SIG-M5 treated with dmso at 0.1 percent for 504 hours (cell line): Measurements from ENCODE around the gene CCDC137.

Source experiments
- DNase-seq: peaks from one replicate; lab custom pipeline; 2025; ENCODE audit not compliant: unreplicated experiment; lab: John Stamatoyannopoulos, UW

Gene CCDC137

DNA sequence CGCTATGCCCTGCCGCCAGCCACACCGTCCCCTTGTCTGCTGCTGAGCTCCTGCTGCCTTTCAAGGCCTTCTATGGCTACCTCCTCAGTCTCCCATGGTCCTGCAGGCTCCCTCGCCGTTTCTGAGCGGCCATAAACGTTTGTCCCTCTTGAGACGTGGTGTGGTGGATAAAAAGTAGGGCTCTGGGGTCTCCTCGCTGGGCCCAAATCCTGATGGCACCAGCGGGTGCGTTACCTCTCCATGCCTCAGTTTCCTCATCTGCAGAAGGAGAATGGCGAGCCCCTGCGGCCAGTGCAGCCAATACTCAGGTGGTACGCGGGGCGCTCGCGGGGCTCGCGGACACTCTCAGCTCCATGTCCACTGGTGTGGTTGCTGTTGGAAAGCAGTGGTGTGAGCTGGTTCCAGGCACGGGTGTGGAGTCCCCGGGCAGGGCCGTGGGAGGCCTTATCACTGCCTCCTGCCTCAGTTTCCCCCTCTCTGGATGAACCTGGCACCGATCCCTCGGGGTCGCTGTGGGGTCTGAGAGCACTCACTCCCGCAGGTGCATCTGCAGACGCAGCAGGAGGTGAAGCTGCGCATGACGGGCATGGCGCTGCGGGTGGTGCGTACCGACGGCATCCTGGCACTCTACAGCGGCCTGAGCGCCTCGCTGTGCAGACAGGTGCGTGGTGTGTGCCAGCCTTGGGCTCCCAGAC lies 48.0 kb downstream of the CCDC137 start:
- no peak for DNase-seq

DNA sequence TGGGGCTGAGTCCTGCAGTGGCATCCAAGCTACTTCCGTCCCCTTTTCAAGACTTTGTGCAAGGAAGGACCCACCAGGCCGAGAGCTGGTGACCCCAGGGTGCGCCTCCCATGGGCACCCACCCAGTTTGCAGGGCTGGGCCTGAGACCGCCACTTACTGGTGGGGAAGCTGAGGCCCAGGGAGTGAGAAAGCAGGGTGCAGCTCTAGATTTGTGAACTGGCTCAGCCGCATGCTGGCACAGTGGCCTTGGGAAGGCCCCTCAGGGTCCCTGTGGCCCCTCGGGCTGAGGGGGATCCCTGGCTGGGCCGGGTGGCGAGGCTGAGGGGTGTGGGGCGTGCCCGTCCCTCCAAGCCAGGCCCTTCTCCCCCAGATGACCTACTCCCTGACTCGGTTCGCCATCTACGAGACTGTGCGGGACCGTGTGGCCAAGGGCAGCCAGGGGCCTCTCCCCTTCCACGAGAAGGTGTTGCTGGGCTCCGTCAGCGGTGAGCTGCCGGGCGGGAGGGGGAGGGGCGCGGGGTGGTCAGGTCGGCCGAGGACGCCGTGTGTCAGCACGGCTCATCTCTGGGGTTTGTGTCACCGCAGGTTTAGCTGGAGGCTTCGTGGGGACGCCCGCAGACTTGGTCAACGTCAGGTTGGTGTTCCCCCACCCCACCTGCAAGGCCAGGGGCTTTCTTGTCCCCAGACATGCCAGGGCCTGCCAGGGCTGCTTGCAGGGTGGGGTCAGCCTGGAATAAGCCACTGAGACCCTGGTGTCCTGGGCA lies 48.8 kb downstream of the CCDC137 start:
- no peak for DNase-seq

DNA sequence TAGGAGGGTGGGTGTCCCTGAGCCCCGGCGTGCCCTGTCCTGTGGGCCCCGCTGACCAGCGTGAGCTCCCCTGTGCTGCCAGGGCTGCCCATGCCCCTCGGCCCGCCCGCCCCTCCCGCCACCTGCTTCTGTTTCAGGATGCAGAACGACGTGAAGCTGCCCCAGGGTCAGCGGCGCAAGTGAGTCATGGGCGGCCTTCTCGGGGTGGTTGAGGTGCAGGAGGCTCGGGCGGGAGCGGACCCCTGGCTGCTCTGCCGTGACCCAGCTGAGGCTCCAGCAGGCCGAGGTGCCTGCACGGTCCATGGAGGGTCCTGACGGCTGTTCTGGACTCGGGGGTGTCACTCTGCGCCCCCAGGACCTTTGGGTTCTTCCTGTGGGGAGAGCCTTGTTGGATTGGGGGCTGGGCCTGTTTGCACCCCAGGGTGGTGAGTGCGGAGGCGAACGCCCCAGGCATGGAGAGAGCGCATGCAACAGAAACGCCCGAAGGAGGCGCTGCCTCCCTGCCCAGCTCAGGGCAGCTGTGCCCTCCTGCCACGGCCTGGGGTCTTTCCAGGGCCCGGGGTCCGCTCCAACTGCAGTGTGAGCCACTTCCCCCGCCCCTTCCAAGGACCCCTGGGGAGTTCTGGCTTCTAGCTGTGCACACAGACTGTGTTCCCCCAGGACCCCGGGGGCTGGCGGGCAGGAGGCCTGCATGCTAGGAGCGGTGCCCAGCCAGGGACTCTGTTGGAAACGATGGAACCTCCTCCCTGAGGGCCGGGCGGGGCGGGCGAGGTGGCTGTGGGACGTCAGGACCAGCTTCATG lies 49.5 kb downstream of the CCDC137 start:
- no peak for DNase-seq

DNA sequence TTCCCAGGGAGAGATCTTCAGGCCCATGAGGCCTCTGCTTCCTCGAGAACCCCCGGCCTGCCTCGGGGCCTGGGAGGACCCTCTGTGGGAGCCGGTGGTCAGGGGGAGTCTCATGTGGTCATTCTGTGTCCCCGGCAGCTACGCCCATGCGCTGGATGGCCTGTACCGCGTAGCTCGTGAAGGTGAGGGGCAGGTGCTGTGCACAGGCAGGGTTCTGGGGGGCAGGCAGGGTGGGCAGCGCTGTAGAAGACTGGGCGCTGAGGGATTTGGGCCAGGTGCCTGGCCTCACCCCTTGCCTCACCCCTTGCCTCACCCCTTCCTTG lies 50.1 kb downstream of the CCDC137 start:
- no peak for DNase-seq

DNA sequence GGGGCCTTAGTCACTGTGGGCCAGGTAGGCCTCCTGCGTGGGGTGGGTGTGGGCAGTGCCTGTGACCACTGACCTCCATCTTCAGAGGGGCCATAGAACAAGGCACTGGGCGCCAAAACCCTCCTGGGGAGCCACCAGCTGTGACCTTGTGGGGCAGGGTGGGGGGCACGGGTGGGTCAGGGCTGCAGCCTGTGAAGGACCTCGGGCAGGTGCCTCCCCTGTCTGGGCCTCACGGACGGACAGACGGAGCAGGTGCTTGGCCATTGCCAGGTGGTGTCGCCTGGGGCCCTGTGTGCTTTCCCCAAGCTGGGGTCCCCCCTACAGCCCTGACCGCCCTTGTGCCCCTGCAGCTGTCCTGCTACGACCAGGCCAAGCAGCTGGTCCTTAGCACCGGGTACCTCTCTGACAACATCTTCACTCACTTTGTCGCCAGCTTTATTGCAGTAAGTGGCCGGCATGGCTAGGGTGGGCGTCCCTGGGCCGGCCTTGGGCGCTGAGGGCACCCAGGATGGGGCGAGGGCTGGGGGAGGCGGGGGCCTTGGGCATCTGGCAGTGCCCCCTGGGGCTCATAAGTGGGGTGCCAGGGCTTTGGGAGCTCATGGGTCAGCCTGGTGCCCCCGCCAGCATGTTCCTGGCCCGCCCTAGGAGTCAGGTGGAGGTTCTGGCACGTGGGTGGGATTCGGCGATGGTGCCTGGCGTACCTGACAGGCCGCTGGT lies 50.7 kb downstream of the CCDC137 start:
- no peak for DNase-seq

DNA sequence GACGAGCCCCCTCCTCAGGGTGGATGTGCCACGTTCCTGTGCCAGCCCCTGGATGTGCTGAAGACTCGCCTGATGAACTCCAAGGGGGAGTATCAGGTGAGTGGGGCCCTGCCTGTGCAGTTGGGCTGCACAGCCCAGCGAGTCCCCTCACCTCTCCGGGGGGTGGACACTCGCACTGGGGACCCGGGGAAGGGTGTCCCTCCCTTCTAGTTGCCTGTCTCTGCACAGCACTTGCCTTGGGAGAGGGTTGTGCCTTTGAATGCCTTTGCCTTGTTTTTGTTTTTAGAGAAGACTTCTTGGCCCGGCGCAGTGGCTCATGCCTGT lies 51.2 kb downstream of the CCDC137 start:
- DNase-seq: no peak

DNA sequence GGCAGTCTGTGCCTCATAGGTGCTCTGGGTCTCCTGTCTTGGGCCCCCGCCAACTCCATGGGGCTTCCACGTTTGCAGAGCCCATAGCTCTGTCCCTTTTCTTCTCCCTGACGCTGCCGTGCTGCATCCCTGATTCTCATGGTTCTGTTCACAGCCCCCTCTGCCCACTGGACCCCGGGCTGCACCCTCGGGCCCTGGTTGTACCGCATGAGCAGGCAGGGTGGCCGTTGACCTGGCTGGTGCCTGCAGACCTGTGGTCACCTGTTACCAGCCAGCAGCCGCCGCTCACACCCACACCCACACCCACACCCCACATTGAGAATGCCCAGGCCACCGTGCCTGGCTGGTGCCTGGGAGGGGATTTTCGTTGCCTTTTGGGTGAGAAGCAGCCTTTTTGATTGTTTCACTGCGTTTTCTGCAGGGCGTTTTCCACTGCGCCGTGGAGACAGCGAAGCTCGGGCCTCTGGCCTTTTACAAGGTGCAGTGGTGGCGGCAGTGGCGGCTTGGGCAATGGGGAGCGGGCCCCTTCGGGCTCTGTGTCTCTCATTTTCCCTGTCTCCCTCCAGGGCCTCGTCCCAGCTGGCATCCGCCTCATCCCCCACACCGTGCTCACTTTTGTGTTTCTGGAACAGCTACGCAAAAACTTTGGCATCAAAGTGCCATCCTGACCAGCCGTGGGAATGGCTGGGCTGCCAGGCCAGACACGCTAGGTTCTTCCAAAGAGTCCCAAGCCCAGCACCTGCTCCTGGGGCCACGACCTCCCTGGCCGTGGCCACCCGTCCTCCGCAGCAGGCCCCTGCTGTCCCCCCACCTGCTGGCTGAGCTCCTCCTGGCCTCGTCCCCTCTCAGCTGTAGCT lies 53.1 kb downstream of the CCDC137 start:
- no peak for DNase-seq

DNA sequence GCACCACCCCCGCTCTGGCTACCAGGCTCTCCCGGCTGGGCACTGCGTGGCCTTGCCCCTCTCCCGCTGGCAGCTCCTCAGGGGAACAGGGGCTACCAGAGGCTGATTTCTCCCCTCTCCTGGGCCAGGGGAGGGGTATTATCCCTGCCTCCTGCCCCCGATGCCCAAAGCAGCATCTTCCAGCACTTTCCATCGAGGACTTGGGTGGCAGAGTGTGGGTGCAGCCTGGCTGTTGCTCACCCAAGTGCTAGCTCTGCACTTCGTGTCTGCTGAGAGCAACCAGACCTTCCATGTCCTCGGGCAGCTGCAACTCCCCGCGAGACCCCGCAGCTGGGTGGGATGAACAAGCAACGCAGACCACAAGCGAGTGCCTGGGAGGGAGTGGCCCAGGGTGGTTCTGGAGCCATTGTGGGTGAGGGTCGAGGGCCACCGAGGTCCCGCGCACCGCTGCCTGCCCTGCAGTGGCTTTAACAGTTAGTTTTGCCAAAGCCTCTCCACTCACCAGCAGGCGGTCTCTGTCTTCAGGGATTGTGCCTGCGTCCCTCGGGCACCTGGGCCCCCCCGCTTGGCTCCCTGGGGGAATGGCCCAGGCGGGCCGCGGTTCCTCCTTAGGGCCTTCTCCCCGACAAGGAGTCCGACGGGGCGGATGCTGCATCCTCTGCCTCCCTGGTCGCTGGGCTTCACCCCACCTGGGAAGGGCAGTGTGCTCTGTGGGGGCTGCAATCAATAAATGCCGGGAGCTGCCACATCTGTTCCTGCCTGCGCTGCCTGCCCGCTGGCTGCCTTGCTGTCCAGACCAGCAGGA lies 53.9 kb downstream of the CCDC137 start:
- DNase-seq: no peak

DNA sequence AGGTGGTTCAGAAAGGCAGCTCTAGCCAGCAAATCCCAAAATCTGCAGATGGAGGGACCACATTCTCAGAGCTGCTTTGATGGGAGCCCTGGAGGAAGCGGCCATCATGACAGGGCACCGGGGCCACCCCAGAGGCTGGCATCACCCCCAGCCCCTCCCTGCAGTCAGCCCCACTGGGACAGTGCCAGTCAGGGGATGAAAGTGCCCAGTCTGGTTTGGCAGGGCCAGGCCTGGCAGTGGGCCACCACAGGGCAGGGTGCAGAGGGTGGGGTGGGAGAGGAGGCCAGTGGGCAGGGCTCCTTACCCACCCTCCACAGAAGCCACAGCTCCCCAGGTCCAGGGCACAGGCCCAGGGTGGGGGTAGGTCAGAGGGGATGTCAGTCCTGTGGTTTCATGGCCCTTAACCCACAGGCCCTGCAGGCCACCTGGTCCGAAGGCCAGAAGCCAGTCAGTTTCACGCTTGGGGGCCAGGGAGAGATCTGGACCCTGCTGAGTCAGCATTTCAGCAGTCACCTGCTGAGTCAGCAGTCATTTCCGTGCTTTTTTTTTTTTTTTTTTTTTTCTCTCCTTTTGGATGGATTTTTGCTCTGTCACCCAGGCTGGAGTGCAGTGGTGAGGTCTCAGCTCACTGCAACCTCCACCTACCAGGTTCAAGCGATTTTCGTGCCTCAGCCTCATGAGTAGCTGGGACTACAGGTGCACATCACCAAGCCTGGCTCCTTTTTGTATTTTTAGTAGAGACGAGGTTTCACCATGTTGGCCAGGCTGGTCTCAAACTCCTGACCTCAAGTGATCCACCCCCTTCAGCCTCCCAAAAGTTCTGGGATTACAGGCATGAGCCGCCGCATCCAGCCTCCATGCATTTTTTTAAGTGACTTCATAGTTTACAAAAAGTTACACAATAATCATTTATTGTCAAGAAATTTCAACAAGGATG lies 55.9 kb downstream of the CCDC137 start:
- no peak for DNase-seq
